Endothelial cell of umbilical vein (primary cell): ENCODE results near the gene ZNF138. TPM values are rescaled to one million over a fixed set of nuclear protein-coding genes. Genes with fewer than 3 reads are reported as not detected.

ENCODE experiments used
- BruUV-seq: library from RNA; stranded (reverse); fragments of 400-500 nt; replicated peaks from 2 replicates; lab custom pipeline; 2021; lab: Mats Ljungman, UMichigan
- CTCF ChIA-PET: fragments of 300-600, 350-600 bp; sonication (Branson Sonifier 250); formaldehyde crosslinking; loops from one replicate; lab custom pipeline; 2021; ENCODE audit warnings: antibody characterized with exemption, inconsistent platforms; lab: Charles Lee
- POLR2A ChIA-PET: fragments of 300-600, 350-600 bp; sonication (Branson Sonifier 250); formaldehyde crosslinking; loops from one replicate; lab custom pipeline; 2021; ENCODE audit warnings: antibody characterized with exemption, inconsistent platforms; lab: Charles Lee
- DNase-seq: peaks from one replicate; pipeline ENCODE4 v3.0.0-alpha.2; 2011; ENCODE audit warnings: low read depth, low spot score
- FAIRE-seq: peaks from 2 replicates; lab custom pipeline; 2011; peaks lifted over from hg19 to GRCh38; lab: Jason Lieb, UNC
- H2AFZ ChIP-seq: 2 replicates; pipeline ENCODE4 v1.6.0; 2012; ENCODE audit warnings: low read depth, low read length, control low read depth, inconsistent platforms
- H3K27ac ChIP-seq: 2 replicates; pipeline ENCODE4 v1.5.1; 2011; ENCODE audit warnings: low read depth, mild to moderate bottlenecking, control low read depth, low read length, moderate library complexity; ENCODE audit not compliant: insufficient read depth
- H3K27me3 ChIP-seq, 2 experiments: 2 replicates each; pipeline versions ENCODE4 v1.6.0 to v1.6.1; 2011; ENCODE audit warnings: low read length in 2 of 2, mixed read lengths in 1 of 2; ENCODE audit not compliant: control insufficient read depth in 2 of 2, insufficient read depth in 2 of 2
- H3K36me3 ChIP-seq, 2 experiments: 2 replicates in 1 of 2; 3 replicates in 1 of 2; pipeline ENCODE4 v1.5.1; 2011; ENCODE audit warnings: low read length in 2 of 2, mild to moderate bottlenecking in 1 of 2, moderate library complexity in 1 of 2; ENCODE audit not compliant: control insufficient read depth in 2 of 2, insufficient read depth in 2 of 2; ENCODE audit errors: extremely low read depth in 1 of 2
- H3K4me1 ChIP-seq: 3 replicates; pipeline ENCODE4 v1.5.1; 2011; ENCODE audit warnings: mild to moderate bottlenecking, low read length; ENCODE audit not compliant: control insufficient read depth, insufficient read depth; ENCODE audit errors: extremely low read depth
- H3K4me2 ChIP-seq: 2 replicates; pipeline ENCODE4 v1.6.1; 2011; ENCODE audit warnings: low read length, control low read depth, mixed read lengths; ENCODE audit not compliant: insufficient read depth
- H3K4me3 ChIP-seq, 3 experiments: fragments of 200-600 bp in 1 of 3; sonication (generic), shearing (Covaris generic) in 1 of 3; replicated peaks in 1 of 3; 2 replicates each; pipeline ENCODE4 v1.5.1; 2011 to 2016; ENCODE audit warnings: control low read depth in 3 of 3, low read length in 3 of 3, mild to moderate bottlenecking in 2 of 3, inconsistent platforms in 1 of 3, low read depth in 1 of 3, moderate library complexity in 1 of 3; ENCODE audit not compliant: insufficient read depth in 1 of 3
- H3K79me2 ChIP-seq: 2 replicates; pipeline ENCODE4 v1.6.0; 2012; ENCODE audit warnings: low read length, inconsistent platforms; ENCODE audit not compliant: control insufficient read depth, insufficient read depth
- H3K9ac ChIP-seq: replicated peaks from 2 replicates; pipeline ENCODE3; 2011; ENCODE audit warnings: low read length, control low read depth; ENCODE audit not compliant: insufficient read depth; ENCODE audit errors: extremely low read depth
- H3K9me1 ChIP-seq: replicated peaks from 3 replicates; pipeline ENCODE4 v1.6.0; 2011; ENCODE audit warnings: mild to moderate bottlenecking, low read length; ENCODE audit not compliant: control insufficient read depth, insufficient read depth; ENCODE audit errors: extremely low read depth
- H3K9me3 ChIP-seq: replicated peaks from 2 replicates; pipeline ENCODE4 v1.5.1; 2012; ENCODE audit warnings: low read length, inconsistent platforms; ENCODE audit not compliant: control insufficient read depth, insufficient read depth
- H4K20me1 ChIP-seq: replicated peaks from 2 replicates; pipeline ENCODE3; 2011; ENCODE audit warnings: mild to moderate bottlenecking, low read length; ENCODE audit not compliant: control insufficient read depth, insufficient read depth; ENCODE audit errors: extremely low read depth
- CTCF ChIP-seq, 2 donors: IDR thresholded peaks; 1 replicate in 1 of 2; 2 replicates in 1 of 2; pipeline ENCODE4 v1.5.1; 2011; ENCODE audit warnings: low read length in 2 of 2, mild to moderate bottlenecking in 2 of 2, moderate library complexity in 2 of 2, control low read depth in 1 of 2, inconsistent platforms in 1 of 2, low read depth in 1 of 2; ENCODE audit not compliant: insufficient read depth in 1 of 2; ENCODE audit errors: extremely low read depth in 1 of 2
- EZH2 ChIP-seq: IDR thresholded peaks from 2 replicates; pipeline ENCODE4 v1.6.1; 2012; ENCODE audit warnings: borderline replicate concordance, low read depth, mild to moderate bottlenecking, moderate library complexity, low read length, inconsistent platforms; ENCODE audit not compliant: severe bottlenecking
- FOS ChIP-seq: IDR thresholded peaks from 2 replicates; pipeline ENCODE4 v1.6.1; 2011; ENCODE audit warnings: mild to moderate bottlenecking, low read length, moderate library complexity, borderline replicate concordance; ENCODE audit not compliant: insufficient read depth
- GATA2 ChIP-seq: IDR thresholded peaks from 2 replicates; pipeline ENCODE4 v1.7.0; 2011; ENCODE audit warnings: low read depth, mild to moderate bottlenecking, moderate library complexity, mixed read lengths, low read length; ENCODE audit not compliant: insufficient read length, insufficient read depth
- JUN ChIP-seq: IDR thresholded peaks from 2 replicates; pipeline ENCODE4 v1.6.1; 2011; ENCODE audit warnings: borderline replicate concordance, low read depth; ENCODE audit not compliant: insufficient read length, insufficient read depth
- MAX ChIP-seq: IDR thresholded peaks from 2 replicates; pipeline ENCODE4 v1.6.1; 2011; ENCODE audit not compliant: insufficient read depth, insufficient read length
- MYC ChIP-seq: IDR thresholded peaks from one replicate; pipeline ENCODE4 v1.6.1; 2011; ENCODE audit warnings: mild to moderate bottlenecking, low read depth, low read length
- POLR2A ChIP-seq: IDR thresholded peaks from 2 replicates; pipeline ENCODE4 v1.6.1; 2012; ENCODE audit warnings: low read depth, mild to moderate bottlenecking, control low read depth, low read length
- POLR2AphosphoS5 ChIP-seq: IDR thresholded peaks from 2 replicates; pipeline ENCODE4 v1.6.1; 2012; ENCODE audit warnings: low read depth, mild to moderate bottlenecking, control low read depth, low read length, moderate library complexity; ENCODE audit not compliant: insufficient read depth
- dilution Hi-C: fragments of 300-500 bp; cut with MboI; formaldehyde crosslinking; loops from one replicate; pipeline ENCODE4 v1.15.0; 2019; ENCODE audit warnings: low sequenced_read_pairs; ENCODE audit not compliant: extremely low pct_ligation_motif_present
- intact Hi-C: fragments of 100-400 bp; cut with micrococcal nuclease; formaldehyde crosslinking; loops from one replicate; pipeline ENCODE4 v1.10.0; 2022
- polyA plus RNA-seq, 4 experiments: library from polyadenylated mRNA; depleted of rRNA in 3 of 4; stranded (reverse) in 3 of 4; unstranded in 1 of 4; fragments of >200 nt; gene quantifications; 2 replicates each; pipeline versions ENCODE4 v1.2.1 to v1.2.3, GENCODE V29; 2011 to 2012; ENCODE audit warnings: missing spikeins in 1 of 4
- total RNA-seq: library from RNA; stranded (reverse); gene quantifications from 2 replicates; pipeline ENCODE4 v1.2.3, GENCODE V29; 2021

Gene ZNF138
- total and polyA plus RNA-seq, 2 donors (not counting 3 experiments of a cell fraction or from before 2014, with no cell fraction given): 2.0 to 3.3 TPM

- no peaks in the 10 kb centered on the region for H3K36me3 ChIP-seq
- no peaks in the 10 kb centered on the region for H3K4me1 ChIP-seq
- H3K4me3 ChIP-seq: no peak overlapping the region
- H3K27me3 ChIP-seq: no peaks in the 10 kb centered on the region
- ChIA-PET POLR2A (no interaction called here), CTCF (no interaction called here)
- H3K27ac ChIP-seq: no peak overlapping the region
- BruUV-seq: no TSS peak
- H4K20me1 ChIP-seq: no peaks in the 10 kb centered on the region
- no peak for DNase-seq
- dilution Hi-C loops (no loop called here), intact Hi-C loops (no loop called here)
- H3K9ac ChIP-seq: no peak overlapping the region
- H2AFZ ChIP-seq: no peak overlapping the region
- no peak for TF ChIP-seq EZH2
- no peak for TF ChIP-seq MAX
- TF ChIP-seq FOS: no peak
- TF ChIP-seq GATA2: no peak
- no peak for TF ChIP-seq MYC
- no peak for TF ChIP-seq CTCF (IDR thresholded peaks at IDR 0.05; ENCODE audit: extremely low read depth in 1 of 2, insufficient read depth in 1 of 2, low read depth in 1 of 2, low read length in 2 of 2)
- no peak for TF ChIP-seq POLR2A
- no peak for TF ChIP-seq POLR2AphosphoS5
- TF ChIP-seq JUN: no peak
- H3K4me2 ChIP-seq: no peak overlapping the region
- no peaks in the 10 kb centered on the region for H3K9me1 ChIP-seq
- peaks cover 2% of the 10 kb centered on the region for H3K9me3 ChIP-seq
- H3K79me2 ChIP-seq: no peaks in the 10 kb centered on the region
- no peak for FAIRE-seq
These were observed 41.2 kb upstream of the ZNF138 start for GRCh38 chr7:64753032-64753431.
